Neural crest cell (in vitro differentiated cells): Measurements from ENCODE around the gene STARD8. TPM values are rescaled to one million over a fixed set of nuclear protein-coding genes. Genes with fewer than 3 reads are reported as not detected.

Source experiments
- DNase-seq: peaks from one replicate; pipeline ENCODE4 v3.0.0; 2021; ENCODE audit warnings: low read depth, mixed read lengths, low spot score
- H3K27ac Mint-ChIP-seq: one replicate; pipeline ENCODE4 v1.8.0; 2021; ENCODE audit warnings: mild to moderate bottlenecking, mixed read lengths; ENCODE audit not compliant: unreplicated experiment
- H3K27me3 Mint-ChIP-seq: 2 replicates; pipeline ENCODE4 v1.8.0; 2021; ENCODE audit warnings: low read depth, mild to moderate bottlenecking, mixed read lengths
- H3K36me3 Mint-ChIP-seq: 2 replicates; pipeline ENCODE4 v1.8.0; 2021; ENCODE audit warnings: low read depth, mild to moderate bottlenecking, mixed read lengths
- H3K4me1 Mint-ChIP-seq: 2 replicates; pipeline ENCODE4 v1.8.0; 2021; ENCODE audit warnings: mixed read lengths
- H3K4me3 Mint-ChIP-seq: one replicate; pipeline ENCODE4 v1.8.0; 2021; ENCODE audit warnings: mild to moderate bottlenecking, mixed read lengths
- H3K9me3 Mint-ChIP-seq: 2 replicates; pipeline ENCODE4 v1.8.0; 2021; ENCODE audit warnings: mixed read lengths
- CTCF ChIP-seq: fragments of 200-600 bp; sonication (generic); conservative IDR thresholded peaks from 2 replicates; pipeline ENCODE4 v1.5.0; 2021; ENCODE audit warnings: antibody characterized with exemption, mild to moderate bottlenecking
- total RNA-seq: library from RNA; stranded (reverse); gene quantifications from 2 replicates; pipeline ENCODE4 v1.2.1, GENCODE V29; 2021

Gene STARD8
- total RNA-seq, 1 donor from 2014 or later = 1.8 TPM

- Mint-ChIP-seq H3K36me3 (no peaks in the 10 kb centered on the region), H3K27me3 (no peaks in the 10 kb centered on the region), H3K4me1 (no peaks in the 10 kb centered on the region), H3K9me3 (peaks cover 5% of the 10 kb centered on the region), H3K4me3 (no peak overlapping the region), H3K27ac (no peak overlapping the region)
- TF ChIP-seq CTCF = no peak
- DNase-seq = no peak
Measured at GRCh38 chrX:68749426-68749825, 102.0 kb downstream of the STARD8 start.

GRCh38 chrX:68750316-68750715 is 102.8 kb downstream of the STARD8 start:
- TF ChIP-seq CTCF = no peak
- Mint-ChIP-seq H3K27ac (no peak overlapping the region), H3K27me3 (no peaks in the 10 kb centered on the region), H3K4me3 (no peak overlapping the region), H3K36me3 (no peaks in the 10 kb centered on the region), H3K4me1 (no peaks in the 10 kb centered on the region), H3K9me3 (peaks cover 5% of the 10 kb centered on the region)
- no peak for DNase-seq

GRCh38 chrX:68751372-68751771 is 103.9 kb downstream of the STARD8 start:
- Mint-ChIP-seq H3K27me3 (no peaks in the 10 kb centered on the region), H3K4me1 (no peaks in the 10 kb centered on the region), H3K9me3 (peaks cover 5% of the 10 kb centered on the region), H3K36me3 (no peaks in the 10 kb centered on the region), H3K27ac (no peak overlapping the region), H3K4me3 (no peak overlapping the region)
- TF ChIP-seq CTCF = no peak
- DNase-seq = no peak

GRCh38 chrX:68753218-68753617 is 105.8 kb downstream of the STARD8 start:
- no peak for TF ChIP-seq CTCF
- no peaks in the 10 kb centered on the region for H3K36me3 Mint-ChIP-seq

DNA sequence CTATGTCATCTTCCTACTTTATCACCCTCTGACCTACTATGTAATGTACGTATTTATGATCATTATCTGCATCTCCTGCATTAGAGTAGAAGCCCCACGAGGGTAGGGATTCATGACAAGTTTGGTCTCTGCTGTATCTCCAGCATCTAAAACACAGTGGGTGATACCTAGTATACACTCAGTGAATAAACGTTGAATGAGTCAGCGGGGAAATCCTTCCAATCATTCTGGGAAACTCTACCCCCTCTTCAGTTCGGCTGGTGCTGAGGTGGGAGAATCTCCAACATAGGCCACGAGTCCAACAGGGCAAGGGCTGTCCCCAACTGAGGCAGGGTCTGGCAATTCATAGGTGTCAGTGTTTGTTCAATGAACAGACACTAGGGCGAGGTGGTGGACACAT is 106.9 kb downstream of the STARD8 start:
- no peak for TF ChIP-seq CTCF
- Mint-ChIP-seq H3K4me1 (no peaks in the 10 kb centered on the region), H3K27ac (no peak overlapping the region), H3K36me3 (no peaks in the 10 kb centered on the region), H3K4me3 (no peak overlapping the region), H3K9me3 (peaks cover 5% of the 10 kb centered on the region), H3K27me3 (no peaks in the 10 kb centered on the region)
- DNase-seq = no peak

More at GRCh38 chrX:68753218-68753617, 105.8 kb downstream of the STARD8 start:
- Mint-ChIP-seq H3K27me3 (no peaks in the 10 kb centered on the region), H3K9me3 (peaks cover 5% of the 10 kb centered on the region), H3K4me1 (no peaks in the 10 kb centered on the region), H3K4me3 (no peak overlapping the region), H3K27ac (no peak overlapping the region)
- no peak for DNase-seq
